ENCODE results near the gene CHD9. TPM values are rescaled to one million over a fixed set of nuclear protein-coding genes. Genes with fewer than 3 reads are reported as not detected.
"Not testable (repeated sequence)": the region's sequence is repeated elsewhere in the genome, so short reads cannot be mapped to it uniquely, and the experiment has no call there.

Gene CHD9
- total RNA-seq, 1 experiment from 2014 or later = 26.3 TPM

DNA sequence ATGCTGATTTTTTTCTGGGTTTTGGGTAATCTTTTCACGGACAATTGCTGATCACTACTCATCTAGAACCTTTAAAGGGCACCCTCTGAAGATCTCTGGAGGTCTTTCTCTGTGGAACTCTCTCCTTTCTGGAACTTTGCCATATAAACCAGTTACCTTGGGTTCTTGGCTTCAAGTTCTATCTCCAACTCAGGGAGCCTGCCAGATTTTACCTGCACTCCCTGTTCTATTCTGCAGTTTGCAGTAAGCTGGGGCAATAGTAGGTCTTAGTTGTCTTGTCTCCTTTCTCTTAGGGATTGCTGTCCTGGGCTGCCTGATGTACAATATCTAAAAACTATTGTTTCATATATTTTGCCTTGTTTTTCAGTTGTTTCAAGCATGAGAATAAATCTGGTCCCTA lies 120.3 kb downstream of the CHD9 start:
- CTCF ChIA-PET = no interaction called here

DNA sequence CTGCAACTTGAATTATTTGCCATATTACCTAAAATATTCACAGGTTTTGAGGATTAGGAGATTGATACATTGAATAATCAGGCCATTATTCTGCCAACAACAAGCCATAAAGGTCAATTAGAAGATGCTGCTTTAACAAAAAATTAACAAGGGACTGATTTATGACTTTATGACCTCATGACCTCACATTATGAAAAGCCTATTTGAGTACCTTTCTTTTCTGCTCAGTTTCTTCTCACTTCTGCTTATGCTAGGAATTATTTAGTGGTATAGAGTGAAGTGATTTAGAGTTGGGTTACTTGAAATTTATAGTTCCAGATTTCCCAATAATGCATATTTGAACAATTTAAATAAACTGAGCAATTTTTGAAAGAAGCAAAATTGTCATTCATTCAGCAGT lies 121.6 kb downstream of the CHD9 start:
- TF ChIP-seq, protein P1, sequence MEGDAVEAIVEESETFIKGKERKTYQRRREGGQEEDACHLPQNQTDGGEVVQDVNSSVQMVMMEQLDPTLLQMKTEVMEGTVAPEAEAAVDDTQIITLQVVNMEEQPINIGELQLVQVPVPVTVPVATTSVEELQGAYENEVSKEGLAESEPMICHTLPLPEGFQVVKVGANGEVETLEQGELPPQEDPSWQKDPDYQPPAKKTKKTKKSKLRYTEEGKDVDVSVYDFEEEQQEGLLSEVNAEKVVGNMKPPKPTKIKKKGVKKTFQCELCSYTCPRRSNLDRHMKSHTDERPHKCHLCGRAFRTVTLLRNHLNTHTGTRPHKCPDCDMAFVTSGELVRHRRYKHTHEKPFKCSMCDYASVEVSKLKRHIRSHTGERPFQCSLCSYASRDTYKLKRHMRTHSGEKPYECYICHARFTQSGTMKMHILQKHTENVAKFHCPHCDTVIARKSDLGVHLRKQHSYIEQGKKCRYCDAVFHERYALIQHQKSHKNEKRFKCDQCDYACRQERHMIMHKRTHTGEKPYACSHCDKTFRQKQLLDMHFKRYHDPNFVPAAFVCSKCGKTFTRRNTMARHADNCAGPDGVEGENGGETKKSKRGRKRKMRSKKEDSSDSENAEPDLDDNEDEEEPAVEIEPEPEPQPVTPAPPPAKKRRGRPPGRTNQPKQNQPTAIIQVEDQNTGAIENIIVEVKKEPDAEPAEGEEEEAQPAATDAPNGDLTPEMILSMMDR (conservative IDR thresholded peaks at IDR 0.05) = no peak
- no peak for TF ChIP-seq EZH2 (IDR thresholded peaks at IDR 0.05; ENCODE audit: low read depth)
- POLR2A ChIA-PET (ENCODE audit: unreplicated experiment) = no interaction called here
- no peak for DNase-seq
- no peaks in the 10 kb centered on the region for H3K9me2 ChIP-seq (ENCODE audit: insufficient read depth)
- no peaks in the 10 kb centered on the region for H3K27me3 ChIP-seq (ENCODE audit: insufficient read depth, low read depth)
- no peaks in the 10 kb centered on the region for H3K9me3 ChIP-seq (ENCODE audit: insufficient read depth, low read depth)
- H4K20me1 ChIP-seq (ENCODE audit: insufficient read depth) = peaks cover 3% of the 10 kb centered on the region; the same call in 1 of the 2 replicates
- no peak overlapping the region for H3K4me3 ChIP-seq
- BruUV-seq (replicated peaks) = no TSS peak
- no peak overlapping the region for H2AFZ ChIP-seq
- H3K4me1 ChIP-seq (replicated peaks; ENCODE audit: insufficient read depth) = no peaks in the 10 kb centered on the region
- CTCF ChIA-PET = no interaction called here
- H3K27ac ChIP-seq = no peak overlapping the region
- H3K36me3 ChIP-seq (ENCODE audit: low read depth) = no peaks in the 10 kb centered on the region
- no peak overlapping the region for H3K4me2 ChIP-seq
- no peaks in the 10 kb centered on the region for H3F3A ChIP-seq (ENCODE audit: insufficient read depth, low read depth)
- intact Hi-C loops (cut with micrococcal nuclease; ENCODE audit: unreplicated experiment) = no loop called here
- no peaks in the 10 kb centered on the region for H3K79me2 ChIP-seq (ENCODE audit: low read depth)

More for the DNA sequence above, 120.3 kb downstream of the CHD9 start:
- Histone ChIP-seq H3K9me2 (ENCODE audit: insufficient read depth) (no peaks in the 10 kb centered on the region), H4K20me1 (ENCODE audit: insufficient read depth) (peaks cover 3% of the 10 kb centered on the region; the same call in 1 of the 2 replicates), H3F3A (ENCODE audit: insufficient read depth, low read depth) (no peaks in the 10 kb centered on the region), H3K4me2 (no peak overlapping the region), H3K9me3 (ENCODE audit: insufficient read depth, low read depth) (no peaks in the 10 kb centered on the region), H2AFZ (no peak overlapping the region), H3K36me3 (ENCODE audit: low read depth) (no peaks in the 10 kb centered on the region), H3K4me3 (no peak overlapping the region), H3K27me3 (ENCODE audit: insufficient read depth, low read depth) (no peaks in the 10 kb centered on the region), H3K79me2 (ENCODE audit: low read depth) (no peaks in the 10 kb centered on the region), H3K4me1 (replicated peaks; ENCODE audit: insufficient read depth) (no peaks in the 10 kb centered on the region), H3K27ac (no peak overlapping the region)
- DNase-seq = no peak
- BruUV-seq (replicated peaks) = no TSS peak
- POLR2A ChIA-PET (ENCODE audit: unreplicated experiment) = no interaction called here
- intact Hi-C loops (cut with micrococcal nuclease; ENCODE audit: unreplicated experiment) = no loop called here
- TF ChIP-seq EZH2 (IDR thresholded peaks at IDR 0.05; ENCODE audit: low read depth) = no peak
- TF ChIP-seq, protein P1 (conservative IDR thresholded peaks at IDR 0.05) = no peak

DNA sequence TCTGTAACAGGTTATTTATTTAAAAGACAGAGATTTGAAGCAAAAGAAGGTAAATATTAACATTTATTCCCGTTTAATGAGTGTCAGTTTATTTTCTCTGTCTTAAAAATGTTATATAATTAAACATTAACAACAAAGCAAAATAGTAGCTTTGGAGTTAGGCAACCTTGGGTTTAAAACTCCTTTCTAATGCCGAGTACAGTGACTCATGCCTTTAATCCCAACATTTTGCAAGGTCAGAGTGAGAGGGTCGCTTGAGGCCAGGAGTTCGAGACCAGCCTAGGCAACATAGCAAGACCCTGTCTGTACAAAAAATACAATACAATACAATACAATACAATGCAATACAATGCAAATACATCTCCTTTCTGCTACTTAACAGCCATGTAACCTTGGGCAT lies 128.7 kb downstream of the CHD9 start:
- DNase-seq = no peak
- ChIA-PET POLR2A (ENCODE audit: unreplicated experiment) (no interaction called here), CTCF (no interaction called here)
- Histone ChIP-seq H3K4me3 (no peak overlapping the region), H3K27me3 (ENCODE audit: insufficient read depth, low read depth) (no peaks in the 10 kb centered on the region), H3K27ac (no peak overlapping the region), H3K79me2 (ENCODE audit: low read depth) (no peaks in the 10 kb centered on the region), H3F3A (ENCODE audit: insufficient read depth, low read depth) (no peaks in the 10 kb centered on the region), H3K4me1 (replicated peaks; ENCODE audit: insufficient read depth) (no peaks in the 10 kb centered on the region), H4K20me1 (ENCODE audit: insufficient read depth) (peaks cover 3% of the 10 kb centered on the region; the same call in 1 of the 2 replicates), H2AFZ (no peak overlapping the region), H3K9me3 (ENCODE audit: insufficient read depth, low read depth) (peaks cover 14% of the 10 kb centered on the region), H3K9me2 (ENCODE audit: insufficient read depth) (no peaks in the 10 kb centered on the region), H3K4me2 (no peak overlapping the region), H3K36me3 (ENCODE audit: low read depth) (no peaks in the 10 kb centered on the region)
- no TSS peak for BruUV-seq (replicated peaks)
- intact Hi-C loops (cut with micrococcal nuclease; ENCODE audit: unreplicated experiment) = no loop called here
- TF ChIP-seq, protein P1 (conservative IDR thresholded peaks at IDR 0.05) = no peak
- TF ChIP-seq EZH2 (IDR thresholded peaks at IDR 0.05; ENCODE audit: low read depth) = no peak

DNA sequence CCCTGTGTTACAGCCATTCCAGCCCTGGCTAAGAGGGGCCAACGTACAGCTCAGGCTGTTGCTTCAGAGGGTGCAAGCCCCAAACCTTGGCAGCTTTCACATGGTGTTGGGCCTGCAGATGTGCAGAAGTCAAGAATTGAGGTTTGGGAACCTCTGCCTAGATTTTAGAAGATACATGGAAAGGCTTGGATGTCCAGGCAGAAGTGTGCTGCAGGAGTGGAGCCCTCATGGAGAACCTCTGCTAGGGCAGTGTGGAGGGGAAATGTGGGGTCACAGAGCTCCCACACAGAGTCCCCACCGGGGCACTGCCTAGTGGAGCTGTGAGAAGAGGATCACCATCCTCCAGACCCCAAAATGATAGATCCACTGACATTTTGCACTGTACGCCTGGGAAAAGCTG lies 130.9 kb downstream of the CHD9 start:
- H3K4me1 ChIP-seq (replicated peaks; ENCODE audit: insufficient read depth); H3K27ac ChIP-seq; CTCF ChIA-PET; H4K20me1 ChIP-seq (ENCODE audit: insufficient read depth); H3K4me3 ChIP-seq; DNase-seq; intact Hi-C loops (cut with micrococcal nuclease; ENCODE audit: unreplicated experiment); POLR2A ChIA-PET (ENCODE audit: unreplicated experiment); H3K4me2 ChIP-seq; H3K36me3 ChIP-seq (ENCODE audit: low read depth); BruUV-seq (replicated peaks); H3K27me3 ChIP-seq (ENCODE audit: insufficient read depth, low read depth); H2AFZ ChIP-seq; H3K9me2 ChIP-seq (ENCODE audit: insufficient read depth); H3F3A ChIP-seq (ENCODE audit: insufficient read depth, low read depth); H3K79me2 ChIP-seq (ENCODE audit: low read depth): not testable (repeated sequence)
- peaks cover 14% of the 10 kb centered on the region for H3K9me3 ChIP-seq (ENCODE audit: insufficient read depth, low read depth)

Measured in PC-9 (cell line).